Measurements from ENCODE around the gene SNX3. TPM values are rescaled to one million over a fixed set of nuclear protein-coding genes. Genes with fewer than 3 reads are reported as not detected.

SNX3 gene
- total RNA-seq, 1 donor: 161 TPM

DNA sequence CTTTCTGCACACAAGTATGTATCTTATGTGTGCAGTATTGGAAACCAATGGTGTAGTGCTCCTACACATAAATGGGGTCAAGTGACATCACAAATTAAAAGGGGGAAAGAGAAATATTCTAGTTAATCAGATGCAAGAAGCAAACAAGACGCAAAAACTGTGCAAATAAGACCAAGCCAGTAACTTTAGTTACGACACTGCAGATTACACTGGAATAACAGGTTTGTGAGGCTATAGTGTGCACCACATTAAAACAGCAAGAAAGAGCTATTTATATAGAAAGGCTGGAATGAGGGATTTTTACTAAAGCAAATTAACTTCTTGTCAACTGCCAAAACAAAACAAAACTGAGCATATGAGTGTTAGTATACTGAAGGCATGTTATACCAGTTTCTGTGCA is 49.2 kb downstream of the SNX3 start:
- no peak overlapping the region for H3K27ac ChIP-seq (ENCODE audit: low read depth, low read length)

DNA sequence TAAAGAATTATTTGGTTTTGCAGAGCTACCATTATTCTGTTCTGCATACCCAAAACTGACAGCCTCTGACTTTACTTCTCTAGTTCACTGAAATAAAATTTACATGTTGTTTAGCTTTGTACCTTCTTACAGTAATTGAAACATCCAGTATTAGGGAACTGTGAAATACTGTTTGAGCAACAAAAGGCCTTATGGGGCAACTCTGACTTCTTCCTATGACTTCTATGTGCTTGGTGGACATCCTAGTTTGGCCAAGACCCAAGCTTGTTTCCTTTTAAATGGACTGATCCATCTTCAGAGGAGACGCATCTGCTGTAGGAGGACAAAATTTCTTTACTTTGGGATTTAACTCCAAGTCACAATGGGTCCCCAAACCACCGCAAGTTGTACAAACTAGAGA is 50.3 kb downstream of the SNX3 start:
- Histone ChIP-seq H3K79me2 (ENCODE audit: insufficient read depth, low read length) (peaks cover 6% of the 10 kb centered on the region), H3K36me3 (ENCODE audit: insufficient read depth, low read length) (peaks cover 6% of the 10 kb centered on the region), H3K9me3 (ENCODE audit: low read depth, low read length) (no peaks in the 10 kb centered on the region), H3K27ac (ENCODE audit: low read depth, low read length) (no peak overlapping the region), H2AFZ (ENCODE audit: low read length) (no peak overlapping the region), H3K4me1 (ENCODE audit: insufficient read depth, low read length) (no peaks in the 10 kb centered on the region), H3K4me3 (ENCODE audit: insufficient read depth, low read length) (no peak overlapping the region), H3K27me3 (ENCODE audit: insufficient read depth, low read length) (no peaks in the 10 kb centered on the region), H4K20me1 (ENCODE audit: insufficient read depth, low read length) (no peaks in the 10 kb centered on the region), H3K4me2 (ENCODE audit: insufficient read depth, low read length) (no peak overlapping the region)
- DNase-seq (ENCODE audit: insufficient read length, low spot score, missing footprints): no peak
- TF ChIP-seq, protein P1, sequence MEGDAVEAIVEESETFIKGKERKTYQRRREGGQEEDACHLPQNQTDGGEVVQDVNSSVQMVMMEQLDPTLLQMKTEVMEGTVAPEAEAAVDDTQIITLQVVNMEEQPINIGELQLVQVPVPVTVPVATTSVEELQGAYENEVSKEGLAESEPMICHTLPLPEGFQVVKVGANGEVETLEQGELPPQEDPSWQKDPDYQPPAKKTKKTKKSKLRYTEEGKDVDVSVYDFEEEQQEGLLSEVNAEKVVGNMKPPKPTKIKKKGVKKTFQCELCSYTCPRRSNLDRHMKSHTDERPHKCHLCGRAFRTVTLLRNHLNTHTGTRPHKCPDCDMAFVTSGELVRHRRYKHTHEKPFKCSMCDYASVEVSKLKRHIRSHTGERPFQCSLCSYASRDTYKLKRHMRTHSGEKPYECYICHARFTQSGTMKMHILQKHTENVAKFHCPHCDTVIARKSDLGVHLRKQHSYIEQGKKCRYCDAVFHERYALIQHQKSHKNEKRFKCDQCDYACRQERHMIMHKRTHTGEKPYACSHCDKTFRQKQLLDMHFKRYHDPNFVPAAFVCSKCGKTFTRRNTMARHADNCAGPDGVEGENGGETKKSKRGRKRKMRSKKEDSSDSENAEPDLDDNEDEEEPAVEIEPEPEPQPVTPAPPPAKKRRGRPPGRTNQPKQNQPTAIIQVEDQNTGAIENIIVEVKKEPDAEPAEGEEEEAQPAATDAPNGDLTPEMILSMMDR (IDR thresholded peaks at IDR 0.05; ENCODE audit: extremely low read depth, low read depth, low read length): no peak

More for the DNA sequence above, 49.2 kb downstream of the SNX3 start:
- Histone ChIP-seq H3K9me3 (ENCODE audit: low read depth, low read length) (no peaks in the 10 kb centered on the region), H3K4me1 (ENCODE audit: insufficient read depth, low read length) (no peaks in the 10 kb centered on the region), H4K20me1 (ENCODE audit: insufficient read depth, low read length) (no peaks in the 10 kb centered on the region), H3K4me2 (ENCODE audit: insufficient read depth, low read length) (no peak overlapping the region), H3K4me3 (ENCODE audit: insufficient read depth, low read length) (no peak overlapping the region), H3K36me3 (ENCODE audit: insufficient read depth, low read length) (peaks cover 6% of the 10 kb centered on the region), H2AFZ (ENCODE audit: low read length) (no peak overlapping the region), H3K79me2 (ENCODE audit: insufficient read depth, low read length) (peaks cover 12% of the 10 kb centered on the region), H3K27me3 (ENCODE audit: insufficient read depth, low read length) (no peaks in the 10 kb centered on the region)
- TF ChIP-seq, protein P1 (IDR thresholded peaks at IDR 0.05; ENCODE audit: extremely low read depth, low read depth, low read length): no peak
- no peak for DNase-seq (ENCODE audit: insufficient read length, low spot score, missing footprints)

DNA sequence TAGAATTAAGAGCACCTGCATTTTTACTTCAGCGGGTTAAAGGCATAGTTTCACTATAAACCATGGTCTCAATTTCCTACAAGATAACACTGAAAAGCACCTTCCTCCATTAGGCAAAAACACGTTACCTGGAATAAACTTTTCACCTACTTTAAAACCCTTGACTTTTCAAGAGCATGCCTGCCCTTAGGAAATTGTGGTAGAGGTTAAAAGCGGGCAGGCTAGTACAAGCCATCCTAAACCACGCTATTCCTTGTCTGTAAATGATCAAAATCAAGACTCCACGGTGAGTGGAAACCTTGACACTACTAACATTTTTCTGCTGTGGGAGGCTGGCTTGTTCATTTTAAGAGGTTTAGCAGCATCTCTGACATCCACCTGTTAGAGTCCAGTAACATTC is 51.1 kb downstream of the SNX3 start:
- Histone ChIP-seq H2AFZ (ENCODE audit: low read length) (no peak overlapping the region), H3K4me3 (ENCODE audit: insufficient read depth, low read length) (no peak overlapping the region), H3K9me3 (ENCODE audit: low read depth, low read length) (no peaks in the 10 kb centered on the region), H3K36me3 (ENCODE audit: insufficient read depth, low read length) (peaks cover 6% of the 10 kb centered on the region), H3K27ac (ENCODE audit: low read depth, low read length) (no peak overlapping the region), H3K4me2 (ENCODE audit: insufficient read depth, low read length) (no peak overlapping the region), H3K27me3 (ENCODE audit: insufficient read depth, low read length) (no peaks in the 10 kb centered on the region), H4K20me1 (ENCODE audit: insufficient read depth, low read length) (no peaks in the 10 kb centered on the region), H3K4me1 (ENCODE audit: insufficient read depth, low read length) (no peaks in the 10 kb centered on the region), H3K79me2 (ENCODE audit: insufficient read depth, low read length) (peaks cover 2% of the 10 kb centered on the region)
- TF ChIP-seq, protein P1 (IDR thresholded peaks at IDR 0.05; ENCODE audit: extremely low read depth, low read depth, low read length): no peak
- DNase-seq (ENCODE audit: insufficient read length, low spot score, missing footprints): no peak

DNA sequence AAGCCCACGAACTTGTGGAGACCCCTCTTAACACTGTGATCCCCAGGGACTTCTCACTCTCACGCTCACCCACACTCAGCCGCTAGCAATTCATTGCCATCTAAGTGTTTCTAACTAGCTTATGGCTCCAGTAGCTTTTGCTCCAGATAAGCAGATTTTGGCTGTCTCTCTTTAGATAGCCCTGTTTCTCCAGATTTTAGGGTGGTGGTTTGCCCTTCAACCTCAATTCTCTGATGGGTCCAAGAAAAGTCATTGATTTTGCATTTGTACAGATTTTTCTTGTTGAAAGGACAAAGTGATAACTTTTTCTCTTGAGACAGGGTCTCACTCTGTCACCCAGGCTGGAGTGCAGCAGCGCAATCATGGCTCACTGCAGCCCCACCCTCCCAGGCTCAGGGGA is 53.8 kb downstream of the SNX3 start:
- no peaks in the 10 kb centered on the region for H3K9me3 ChIP-seq (ENCODE audit: low read depth, low read length)
- H4K20me1 ChIP-seq (ENCODE audit: insufficient read depth, low read length): no peaks in the 10 kb centered on the region
- DNase-seq (ENCODE audit: insufficient read length, low spot score, missing footprints): no peak
- H3K4me2 ChIP-seq (ENCODE audit: insufficient read depth, low read length): no peak overlapping the region
- H3K36me3 ChIP-seq (ENCODE audit: insufficient read depth, low read length): peaks cover 6% of the 10 kb centered on the region
- TF ChIP-seq, protein P1 (IDR thresholded peaks at IDR 0.05; ENCODE audit: extremely low read depth, low read depth, low read length): no peak
- H3K27ac ChIP-seq (ENCODE audit: low read depth, low read length): no peak overlapping the region
- no peaks in the 10 kb centered on the region for H3K79me2 ChIP-seq (ENCODE audit: insufficient read depth, low read length)
- no peak overlapping the region for H3K4me3 ChIP-seq (ENCODE audit: insufficient read depth, low read length)
- no peaks in the 10 kb centered on the region for H3K4me1 ChIP-seq (ENCODE audit: insufficient read depth, low read length)
- no peaks in the 10 kb centered on the region for H3K27me3 ChIP-seq (ENCODE audit: insufficient read depth, low read length)
- H2AFZ ChIP-seq (ENCODE audit: low read length): no peak overlapping the region
